H9 (cell line): ENCODE results near the gene ECSIT. TPM values are rescaled to one million over a fixed set of nuclear protein-coding genes. Genes with fewer than 3 reads are reported as not detected.
A peak's percentile ranks its signal among the peaks of the same experiment; 100 is the strongest.

Source experiments
- DNase-seq: peaks from one replicate; pipeline ENCODE4 v3.0.0-alpha.2; 2017
- H2AFZ ChIP-seq: one replicate; pipeline ENCODE4 v1.6.1; 2013; ENCODE audit warnings: mild to moderate bottlenecking, low read length, control low read depth, moderate library complexity
- H2AK5ac ChIP-seq: 2 replicates; pipeline ENCODE4 v1.6.1; 2013; ENCODE audit warnings: low read length, control low read depth, mixed read lengths; ENCODE audit not compliant: insufficient read length
- H2BK120ac ChIP-seq: one replicate; pipeline ENCODE4 v1.6.1; 2013; ENCODE audit warnings: low read depth, mild to moderate bottlenecking, low read length, control low read depth, inconsistent platforms; ENCODE audit not compliant: poor library complexity, severe bottlenecking
- H2BK12ac ChIP-seq: 2 replicates; pipeline ENCODE4 v1.6.1; 2013; ENCODE audit warnings: low read length, control low read depth, mixed read lengths, low read depth; ENCODE audit not compliant: insufficient read length
- H2BK15ac ChIP-seq: 2 replicates; pipeline ENCODE4 v1.6.1; 2013; ENCODE audit warnings: low read depth, low read length, control low read depth
- H2BK20ac ChIP-seq: one replicate; pipeline ENCODE4 v1.6.1; 2013; ENCODE audit warnings: low read depth, mild to moderate bottlenecking, low read length, control low read depth, inconsistent platforms; ENCODE audit not compliant: poor library complexity, severe bottlenecking
- H2BK5ac ChIP-seq: 2 replicates; pipeline ENCODE4 v1.6.1; 2013; ENCODE audit warnings: low read length, control low read depth, mixed read lengths; ENCODE audit not compliant: insufficient read length
- H3K14ac ChIP-seq: 2 replicates; pipeline ENCODE4 v1.6.1; 2013; ENCODE audit warnings: low read length, control low read depth; ENCODE audit not compliant: insufficient read depth
- H3K18ac ChIP-seq: 2 replicates; pipeline ENCODE4 v1.6.1; 2013; ENCODE audit warnings: low read depth, mild to moderate bottlenecking, mixed read lengths, low read length, control low read depth; ENCODE audit not compliant: insufficient read length
- H3K23ac ChIP-seq: 2 replicates; pipeline ENCODE4 v1.6.1; 2013; ENCODE audit warnings: low read length, control low read depth, mixed read lengths, low read depth; ENCODE audit not compliant: insufficient read length
- H3K23me2 ChIP-seq: 2 replicates; pipeline ENCODE4 v1.6.1; 2013; ENCODE audit warnings: low read depth, mild to moderate bottlenecking, mixed read lengths, low read length, control low read depth; ENCODE audit not compliant: insufficient read length, poor library complexity, severe bottlenecking
- H3K27ac ChIP-seq: 2 replicates; pipeline ENCODE4 v1.5.1; 2013; ENCODE audit warnings: low read length, control low read depth, mixed read lengths, low read depth; ENCODE audit not compliant: insufficient read length
- H3K27me3 ChIP-seq: 2 replicates; pipeline ENCODE4 v1.6.1; 2013; ENCODE audit warnings: low read length, control low read depth, inconsistent platforms; ENCODE audit not compliant: insufficient read depth
- H3K4ac ChIP-seq: 2 replicates; pipeline ENCODE4 v1.6.1; 2013; ENCODE audit warnings: low read depth, mild to moderate bottlenecking, control low read depth, inconsistent platforms, low read length, moderate library complexity
- H3K4me1 ChIP-seq: 2 replicates; pipeline ENCODE4 v1.6.1; 2013; ENCODE audit warnings: low read length, control low read depth, inconsistent platforms; ENCODE audit not compliant: insufficient read depth
- H3K4me2 ChIP-seq: 2 replicates; pipeline ENCODE4 v1.6.1; 2013; ENCODE audit warnings: low read length, control low read depth, mixed read lengths; ENCODE audit not compliant: insufficient read length, insufficient read depth
- H3K56ac ChIP-seq: 2 replicates; pipeline ENCODE4 v1.6.1; 2013; ENCODE audit warnings: low read depth, mild to moderate bottlenecking, mixed read lengths, low read length, control low read depth; ENCODE audit not compliant: insufficient read length
- H3K79me1 ChIP-seq: 2 replicates; pipeline ENCODE4 v1.6.1; 2013; ENCODE audit warnings: low read depth, mild to moderate bottlenecking, moderate library complexity, low read length, control low read depth, inconsistent platforms; ENCODE audit not compliant: insufficient read depth, poor library complexity, severe bottlenecking
- H3K79me2 ChIP-seq: 2 replicates; pipeline ENCODE4 v1.6.1; 2013; ENCODE audit warnings: low read length, control low read depth, inconsistent platforms; ENCODE audit not compliant: insufficient read depth
- H3K9ac ChIP-seq: 2 replicates; pipeline ENCODE4 v1.6.1; 2013; ENCODE audit warnings: low read length, control low read depth, mixed read lengths; ENCODE audit not compliant: insufficient read length; ENCODE audit errors: extremely low read depth
- H3K9me3 ChIP-seq: one replicate; pipeline ENCODE4 v1.6.1; 2013; ENCODE audit warnings: low read depth, low read length, inconsistent platforms; ENCODE audit not compliant: control insufficient read depth
- H3T11ph ChIP-seq: one replicate; pipeline ENCODE4 v1.6.1; 2013; ENCODE audit warnings: mild to moderate bottlenecking, low read length, control low read depth, inconsistent platforms
- H4K20me1 ChIP-seq: one replicate; pipeline ENCODE4 v1.6.1; 2013; ENCODE audit not compliant: control insufficient read depth, insufficient read length, insufficient read depth
- H4K5ac ChIP-seq: 2 replicates; pipeline ENCODE4 v1.6.1; 2013; ENCODE audit warnings: low read depth, mild to moderate bottlenecking, mixed read lengths, low read length, control low read depth; ENCODE audit not compliant: insufficient read length
- H4K8ac ChIP-seq: replicated peaks from 2 replicates; pipeline ENCODE4 v1.6.1; 2013; ENCODE audit warnings: low read length, control low read depth, mixed read lengths, low read depth; ENCODE audit not compliant: insufficient read length
- H4K91ac ChIP-seq: 2 replicates; pipeline ENCODE4 v1.6.1; 2013; ENCODE audit warnings: low read depth, mild to moderate bottlenecking, moderate library complexity, mixed read lengths, low read length, control low read depth; ENCODE audit not compliant: insufficient read length
- H3K27ac Mint-ChIP-seq, 3 experiments: 2 replicates in 2 of 3; 3 replicates in 1 of 3; pipeline ENCODE4 v1.8.0; 2020 to 2021; ENCODE audit warnings: mixed read lengths in 3 of 3, mild to moderate bottlenecking in 1 of 3, moderate library complexity in 1 of 3
- H3K27me3 Mint-ChIP-seq: 2 replicates; pipeline ENCODE4 v1.8.0; 2021; ENCODE audit warnings: low read depth, mild to moderate bottlenecking, moderate library complexity, mixed read lengths
- H3K36me3 Mint-ChIP-seq, 3 experiments: 2 replicates in 2 of 3; 3 replicates in 1 of 3; pipeline ENCODE4 v1.8.0; 2020 to 2021; ENCODE audit warnings: low read depth in 3 of 3, mixed read lengths in 3 of 3; ENCODE audit not compliant: insufficient read depth in 1 of 3
- H3K4me1 Mint-ChIP-seq, 2 experiments: 2 replicates each; pipeline ENCODE4 v1.8.0; 2020; ENCODE audit warnings: mixed read lengths in 2 of 2
- H3K4me3 Mint-ChIP-seq, 2 experiments: 2 replicates in 1 of 2; 3 replicates in 1 of 2; pipeline ENCODE4 v1.8.0; 2020 to 2021; ENCODE audit warnings: mild to moderate bottlenecking in 2 of 2, mixed read lengths in 2 of 2, moderate library complexity in 1 of 2
- H3K9me3 Mint-ChIP-seq, 2 experiments: 2 replicates in 1 of 2; 3 replicates in 1 of 2; pipeline ENCODE4 v1.8.0; 2020; ENCODE audit warnings: mild to moderate bottlenecking in 2 of 2, mixed read lengths in 2 of 2, moderate library complexity in 1 of 2
- WGBS: extraction: QIAGEN DNeasy Blood & Tissue Kit; methylation state at CpG from one replicate; pipeline ENCODE4 v1.1.7; 2013; ENCODE audit warnings: missing lambda C conversion rate, low lambda C conversion rate, mixed read lengths; ENCODE audit not compliant: insufficient read length; ENCODE audit errors: extremely low coverage; 5-methylcytosine and 5-hydroxymethylcytosine counted together
- total RNA-seq: library from RNA; stranded (reverse); gene quantifications from 2 replicates; pipeline ENCODE4 v1.2.1, GENCODE V29; 2021
- TF ChIP-seq, protein P1 (sequence below): fragments of 200-600 bp; sonication (generic); conservative IDR thresholded peaks from 3 replicates; pipeline ENCODE4 v1.8.0; 2021; ENCODE audit warnings: antibody characterized with exemption, mild to moderate bottlenecking

The ECSIT gene
- total RNA-seq, 1 experiment from 2014 or later, result 42.4 TPM

DNA sequence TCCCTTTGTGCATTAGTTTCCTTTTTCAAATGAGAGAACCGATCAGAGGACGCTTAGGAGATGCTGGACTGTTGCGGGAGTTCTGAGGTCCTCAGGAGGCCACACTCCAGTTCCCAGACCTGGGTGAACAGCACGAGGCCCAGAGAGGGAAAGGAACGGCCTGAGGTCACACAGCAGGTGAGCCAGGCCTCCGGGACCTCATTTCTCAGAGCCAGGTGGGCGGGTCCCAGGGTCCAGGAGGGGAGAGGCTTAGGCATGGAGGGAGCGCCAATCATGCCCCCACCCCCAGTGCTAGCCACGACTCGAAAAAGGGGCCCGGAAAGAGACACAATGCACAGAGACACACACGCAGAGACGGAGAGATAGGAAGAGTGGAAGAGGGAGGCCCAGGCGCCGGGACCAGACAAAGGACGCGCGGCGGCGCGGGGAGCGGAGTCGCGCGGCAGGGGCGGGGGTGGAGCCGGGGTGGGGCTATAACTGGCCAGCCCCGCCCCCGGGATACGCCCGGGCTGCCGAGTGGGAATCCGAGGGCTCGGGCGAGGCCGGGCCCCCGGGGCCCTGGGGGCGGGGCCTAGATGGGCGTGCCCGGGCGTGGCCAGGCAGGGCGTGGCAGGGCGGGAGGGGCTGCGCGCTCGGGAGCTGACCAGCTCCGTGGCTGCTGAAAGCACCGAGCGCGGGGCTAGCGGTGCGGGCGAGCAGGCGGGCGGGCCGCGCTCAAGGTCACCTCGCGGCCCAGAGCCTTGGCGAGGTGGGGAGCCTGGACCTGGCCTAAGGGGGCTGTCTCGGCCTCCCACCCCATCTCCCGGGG lies 49.6 kb downstream of the ECSIT start:
- H3K27ac ChIP-seq, result no peak overlapping the region
- H3K23ac ChIP-seq, result no peak overlapping the region
- H2AFZ ChIP-seq, result no peak overlapping the region
- H3K9me3 Mint-ChIP-seq, result peaks cover 0 to 4% of the 10 kb centered on the region in 2 experiments; a peak in 3 of 5 replicates
- H3K4me2 ChIP-seq, result peak overlapping the region; percentile 36
- H3K9me3 ChIP-seq, result no peaks in the 10 kb centered on the region
- no peak overlapping the region for H2BK15ac ChIP-seq
- H3K18ac ChIP-seq, result no peak overlapping the region
- H3K79me1 ChIP-seq, result no peaks in the 10 kb centered on the region
- H3K14ac ChIP-seq, result peak overlapping the region; percentile 83; the same call in 1 of the 2 replicates
- no peak overlapping the region for H3K4ac ChIP-seq
- no peak overlapping the region for H3K56ac ChIP-seq
- no peak overlapping the region for H3K27ac Mint-ChIP-seq
- no peak overlapping the region for H4K8ac ChIP-seq
- peak; percentile 92 for DNase-seq
- no peak overlapping the region for H2BK5ac ChIP-seq
- no peaks in the 10 kb centered on the region; a peak in 1 of 7 replicates for H3K36me3 Mint-ChIP-seq
- no peaks in the 10 kb centered on the region for H3K79me2 ChIP-seq
- no peak overlapping the region for H3K9ac ChIP-seq
- H2BK20ac ChIP-seq, result no peak overlapping the region
- H3K23me2 ChIP-seq, result peaks cover 7% of the 10 kb centered on the region
- peaks cover 4 to 18% of the 10 kb centered on the region in 2 experiments; a peak in 3 of 4 replicates for H3K4me1 Mint-ChIP-seq
- no peaks in the 10 kb centered on the region for H3K4me1 ChIP-seq
- H4K5ac ChIP-seq, result no peak overlapping the region
- no peak overlapping the region for H4K91ac ChIP-seq
- peak overlapping the region; percentile 54 to 68 for H3K4me3 Mint-ChIP-seq
- peaks cover 12% of the 10 kb centered on the region; the same call in 1 of the 2 replicates for H3K27me3 ChIP-seq
- no peak overlapping the region for H2AK5ac ChIP-seq
- H3T11ph ChIP-seq, result no peak overlapping the region
- WGBS, result no CpG with 5 or more reads among the region's 62 CpGs
- TF ChIP-seq, protein P1, sequence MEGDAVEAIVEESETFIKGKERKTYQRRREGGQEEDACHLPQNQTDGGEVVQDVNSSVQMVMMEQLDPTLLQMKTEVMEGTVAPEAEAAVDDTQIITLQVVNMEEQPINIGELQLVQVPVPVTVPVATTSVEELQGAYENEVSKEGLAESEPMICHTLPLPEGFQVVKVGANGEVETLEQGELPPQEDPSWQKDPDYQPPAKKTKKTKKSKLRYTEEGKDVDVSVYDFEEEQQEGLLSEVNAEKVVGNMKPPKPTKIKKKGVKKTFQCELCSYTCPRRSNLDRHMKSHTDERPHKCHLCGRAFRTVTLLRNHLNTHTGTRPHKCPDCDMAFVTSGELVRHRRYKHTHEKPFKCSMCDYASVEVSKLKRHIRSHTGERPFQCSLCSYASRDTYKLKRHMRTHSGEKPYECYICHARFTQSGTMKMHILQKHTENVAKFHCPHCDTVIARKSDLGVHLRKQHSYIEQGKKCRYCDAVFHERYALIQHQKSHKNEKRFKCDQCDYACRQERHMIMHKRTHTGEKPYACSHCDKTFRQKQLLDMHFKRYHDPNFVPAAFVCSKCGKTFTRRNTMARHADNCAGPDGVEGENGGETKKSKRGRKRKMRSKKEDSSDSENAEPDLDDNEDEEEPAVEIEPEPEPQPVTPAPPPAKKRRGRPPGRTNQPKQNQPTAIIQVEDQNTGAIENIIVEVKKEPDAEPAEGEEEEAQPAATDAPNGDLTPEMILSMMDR, result no peak
- no peaks in the 10 kb centered on the region for H4K20me1 ChIP-seq
- no peak overlapping the region for H2BK12ac ChIP-seq
- no peak overlapping the region for H2BK120ac ChIP-seq
- peaks cover 42% of the 10 kb centered on the region for H3K27me3 Mint-ChIP-seq
